ENCODE results near the gene CYB561D1. TPM values are rescaled to one million over a fixed set of nuclear protein-coding genes. Genes with fewer than 3 reads are reported as not detected.

CYB561D1 gene
- total RNA-seq, 1 experiment from 2014 or later: 5.6 TPM

DNA sequence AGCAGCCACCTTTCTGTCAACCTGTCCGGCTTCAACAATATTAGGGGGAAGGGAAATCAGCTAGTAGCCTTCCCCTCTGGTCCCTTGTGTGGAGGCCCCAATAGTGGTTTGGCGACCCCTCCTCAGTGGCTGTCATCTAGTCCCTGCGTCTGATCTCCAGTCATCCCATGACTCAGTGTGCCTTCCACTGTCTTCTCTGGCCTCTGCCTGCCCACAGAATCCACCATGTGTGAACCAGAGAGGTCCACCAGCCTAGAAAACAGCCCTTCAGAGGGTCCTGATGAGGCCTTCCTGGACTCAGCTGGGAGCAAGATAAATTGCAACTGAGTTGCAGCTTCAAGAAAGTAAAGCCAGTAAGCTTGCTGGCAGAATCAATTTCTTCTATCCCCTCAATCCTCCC lies 14.0 kb upstream of the CYB561D1 start:
- no peak for DNase-seq (ENCODE audit: low read depth)

DNA sequence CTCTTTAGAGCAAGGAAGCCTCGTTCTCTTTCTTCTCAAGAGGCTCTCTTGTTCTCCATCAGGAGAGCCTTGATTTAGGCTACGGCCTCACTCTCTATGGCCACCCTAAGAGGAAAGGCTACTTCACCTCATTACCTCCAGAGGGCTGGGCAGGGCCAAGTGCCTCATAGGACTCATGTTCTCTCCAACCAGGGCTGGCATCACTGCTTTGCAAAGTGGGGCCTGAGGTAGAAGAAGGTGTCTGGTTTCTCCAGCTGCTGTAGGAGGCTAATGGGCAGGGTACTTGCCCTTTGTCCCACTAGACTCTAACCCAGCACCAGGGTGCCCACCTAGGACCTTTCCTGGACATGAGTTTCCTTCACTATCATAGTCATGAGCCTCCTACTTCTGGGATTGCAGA lies 12.2 kb upstream of the CYB561D1 start:
- DNase-seq (ENCODE audit: low read depth): no peak

DNA sequence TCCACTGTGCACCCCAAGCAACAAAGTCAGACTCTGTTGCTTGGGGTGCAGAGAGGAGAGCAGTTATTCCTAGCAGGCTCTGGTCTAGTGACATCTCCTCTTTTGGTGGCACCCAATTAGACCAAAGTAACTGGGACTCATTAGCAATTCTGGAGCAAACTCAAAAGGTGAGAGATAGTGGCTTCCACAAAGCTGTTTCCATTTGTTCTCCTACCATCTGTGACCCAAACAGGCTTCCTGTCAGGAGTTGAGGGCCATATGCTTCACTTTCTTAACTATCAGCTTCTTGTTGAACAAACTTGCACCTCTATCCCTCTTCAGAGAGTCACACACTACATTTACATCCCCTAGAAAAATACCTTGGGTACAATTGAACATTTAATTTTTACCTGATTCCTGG lies 11.7 kb upstream of the CYB561D1 start:
- no peak for DNase-seq (ENCODE audit: low read depth)

DNA sequence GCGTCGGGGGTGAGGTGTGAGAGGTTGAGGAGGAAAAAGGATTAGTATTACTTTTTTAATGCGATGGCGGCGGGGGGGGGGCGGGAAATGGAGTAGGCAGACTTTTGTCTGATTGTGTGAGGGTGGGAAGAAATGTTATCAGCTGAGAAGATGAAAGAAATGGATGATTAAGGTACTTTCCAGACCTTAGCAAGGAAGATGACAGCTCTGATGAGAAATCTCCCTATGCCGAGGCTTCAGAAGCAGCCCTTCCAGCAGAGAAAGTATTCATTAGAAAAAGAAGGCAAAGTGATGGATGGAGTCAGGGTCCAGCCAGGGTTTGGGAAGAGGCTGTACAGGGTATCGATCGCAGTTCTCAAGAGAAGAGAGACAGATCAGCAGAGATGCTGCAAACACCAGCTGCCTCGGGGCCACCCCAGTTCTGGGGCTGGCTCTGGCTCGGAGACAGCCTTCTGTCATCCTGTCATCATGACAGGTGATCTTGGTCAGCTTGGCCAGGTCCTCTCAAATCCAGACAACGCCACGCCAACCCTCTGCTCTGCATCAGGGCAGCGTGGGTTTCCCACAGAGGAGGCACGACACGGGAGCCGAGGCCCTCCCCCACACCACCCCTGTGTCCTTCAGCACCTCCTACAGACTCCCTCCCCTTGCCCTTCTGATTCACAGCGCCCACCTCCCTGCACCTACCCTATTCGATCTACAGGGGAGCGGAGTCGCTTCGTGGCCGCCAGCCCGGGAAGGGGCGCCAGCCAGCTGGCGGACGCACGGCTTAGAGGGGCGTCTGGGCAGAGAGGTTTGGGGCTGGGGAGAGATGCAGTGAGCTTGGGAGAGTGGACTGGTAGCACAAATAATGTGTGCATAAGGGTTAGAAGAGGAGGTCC lies 10.9 kb upstream of the CYB561D1 start:
- no peak for DNase-seq (ENCODE audit: low read depth)

DNA sequence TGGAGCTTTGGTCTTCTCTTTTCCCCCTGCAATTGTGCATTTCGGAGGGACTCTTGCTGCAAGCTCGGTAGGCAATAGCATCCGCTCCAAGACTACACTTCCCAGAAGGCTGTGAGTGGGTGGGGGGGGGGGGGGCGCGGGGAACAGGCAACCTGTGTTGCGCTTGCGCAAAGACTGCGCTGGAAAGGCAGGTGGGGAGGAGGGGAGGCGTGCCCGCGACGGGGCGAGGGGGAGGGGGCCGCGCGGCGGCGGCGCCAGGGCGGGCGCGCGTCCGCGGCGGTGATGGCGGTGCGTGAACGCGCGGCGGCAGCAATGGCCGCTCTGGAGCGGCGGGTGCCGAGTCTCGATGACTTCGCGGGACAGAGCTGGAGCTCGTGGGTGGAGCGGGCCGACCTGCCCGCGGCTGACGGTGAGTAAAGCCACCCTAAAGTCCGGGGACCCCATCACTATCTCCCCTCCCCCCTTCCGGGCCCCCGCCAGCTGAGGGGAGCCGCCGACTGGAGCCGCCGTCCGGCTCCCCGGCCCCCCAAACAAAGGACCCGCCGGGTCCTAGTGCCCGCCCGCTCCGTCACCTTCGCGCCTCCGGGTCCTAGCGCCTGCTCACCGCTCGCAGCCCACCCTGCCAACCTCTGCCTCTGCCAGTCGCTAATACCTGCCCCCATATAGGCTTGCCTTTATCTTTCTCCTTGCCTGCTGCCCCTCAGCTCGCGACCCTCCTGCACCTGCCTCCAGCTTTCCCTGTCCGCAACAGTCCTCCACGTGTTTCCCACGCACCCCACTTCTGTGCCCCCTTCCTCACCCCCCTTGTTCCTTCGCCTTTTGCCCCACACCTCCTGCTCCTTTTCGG lies 10.0 kb upstream of the CYB561D1 start, which contains the start of gene ATXN7L2:
Gene ATXN7L2, plus strand, starts transcription at position 234 of the 847 bp plus-strand sequence. Its CDS starts 49 bp downstream, at position 283.
- DNase-seq (ENCODE audit: low read depth): peak; percentile 86

DNA sequence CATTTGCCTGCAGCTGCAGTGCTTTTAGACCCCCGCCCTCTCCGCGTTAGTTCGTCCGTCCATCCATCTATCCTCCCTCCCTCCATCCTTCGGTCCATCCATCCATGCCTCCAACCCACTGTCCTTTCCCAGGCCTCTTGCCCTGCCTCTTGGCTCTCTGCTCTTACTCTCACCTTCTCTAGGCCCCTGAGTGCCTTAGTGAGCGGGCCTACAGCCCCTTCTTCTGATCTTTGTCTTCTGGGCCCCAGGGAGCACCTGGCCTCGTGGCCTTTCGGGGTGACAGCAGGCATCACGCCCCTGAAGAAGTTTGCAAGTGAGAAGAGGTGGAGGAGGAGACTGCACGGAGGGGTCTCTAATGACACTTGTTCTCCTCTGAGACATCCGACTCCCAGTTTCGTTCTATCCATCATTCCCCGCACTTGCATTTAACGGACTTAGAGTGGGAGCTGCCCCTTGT lies 9.3 kb upstream of the CYB561D1 start:
- peak; percentile 14 for DNase-seq (ENCODE audit: low read depth)

DNA sequence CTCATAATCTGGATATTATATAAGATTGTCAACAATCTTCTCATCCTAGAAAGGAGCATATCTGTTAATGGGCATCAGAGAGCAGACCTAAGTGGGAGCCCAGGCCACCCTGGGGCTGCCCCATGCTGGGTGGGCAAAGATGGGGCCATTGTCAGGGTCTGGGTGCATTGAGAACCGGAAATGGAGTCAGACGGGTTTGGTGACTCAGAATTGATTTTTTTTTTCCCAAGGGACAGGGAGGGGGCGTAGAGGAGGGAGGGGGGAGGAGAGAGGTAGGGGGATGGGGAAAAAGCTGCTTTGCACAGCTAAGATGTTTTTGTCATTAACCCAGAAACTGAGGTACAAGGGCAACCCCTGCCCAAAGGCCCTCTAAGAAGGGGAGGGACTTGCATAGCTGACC lies 8.9 kb upstream of the CYB561D1 start:
- peak; percentile 16 for DNase-seq (ENCODE audit: low read depth)

DNA sequence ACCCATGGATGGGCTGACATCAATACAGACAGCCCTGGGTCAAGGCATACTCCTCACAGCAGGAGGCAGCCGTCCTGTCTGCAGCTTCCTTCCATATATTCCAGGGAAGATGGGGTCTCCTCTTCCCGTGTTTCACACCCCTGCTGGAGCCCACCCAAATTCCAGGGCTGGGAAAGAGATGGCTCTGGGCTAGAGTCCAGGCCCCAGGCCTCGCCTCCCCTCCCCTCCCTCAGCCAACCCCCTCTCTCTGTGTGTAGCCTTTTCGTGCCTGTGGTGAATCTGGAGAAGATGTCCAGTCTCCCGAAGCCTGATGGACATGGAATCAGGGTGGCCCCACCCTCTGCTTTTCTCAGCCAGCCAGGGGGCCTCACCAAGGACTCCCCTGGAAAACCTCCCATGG lies 6.6 kb upstream of the CYB561D1 start:
- DNase-seq (ENCODE audit: low read depth): no peak

DNA sequence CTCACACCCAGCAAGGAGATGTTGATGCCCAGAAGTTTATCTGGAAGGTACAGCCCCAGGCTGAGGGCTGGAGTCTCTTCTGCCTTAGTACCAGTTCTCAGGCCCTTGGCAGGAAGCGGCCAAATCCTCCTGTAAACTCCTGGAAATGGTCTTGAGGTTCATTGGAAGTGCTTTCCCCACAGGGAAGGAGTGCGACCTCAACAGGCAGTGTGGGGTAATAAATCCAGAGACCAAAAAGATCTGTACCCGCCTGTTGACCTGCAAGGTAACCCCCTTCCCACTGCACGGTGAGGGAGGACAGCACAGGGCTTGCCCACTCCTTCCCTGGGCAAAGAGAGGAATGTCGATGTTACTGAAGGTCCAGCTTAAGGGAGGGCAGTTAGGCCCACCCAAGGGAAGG lies 5.7 kb upstream of the CYB561D1 start:
- no peak for DNase-seq (ENCODE audit: low read depth)

DNA sequence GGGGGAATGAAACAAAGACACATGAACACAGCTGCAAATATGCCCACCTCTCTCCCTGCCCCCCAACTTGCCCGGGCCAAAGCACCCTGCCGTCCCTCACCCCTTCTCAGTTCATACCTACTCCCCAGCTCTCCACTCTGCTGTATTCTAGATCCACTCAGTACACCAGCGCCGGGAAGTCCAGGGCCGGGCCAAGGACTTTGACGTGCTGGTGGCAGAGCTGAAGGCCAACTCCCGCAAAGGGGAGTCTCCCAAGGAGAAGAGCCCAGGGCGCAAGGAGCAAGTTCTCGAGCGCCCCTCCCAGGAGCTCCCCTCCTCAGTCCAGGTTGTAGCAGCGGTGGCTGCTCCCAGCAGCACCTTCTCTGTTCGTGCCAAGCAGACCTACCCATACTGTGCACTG lies 5.2 kb upstream of the CYB561D1 start:
- no peak for DNase-seq (ENCODE audit: low read depth)

DNA sequence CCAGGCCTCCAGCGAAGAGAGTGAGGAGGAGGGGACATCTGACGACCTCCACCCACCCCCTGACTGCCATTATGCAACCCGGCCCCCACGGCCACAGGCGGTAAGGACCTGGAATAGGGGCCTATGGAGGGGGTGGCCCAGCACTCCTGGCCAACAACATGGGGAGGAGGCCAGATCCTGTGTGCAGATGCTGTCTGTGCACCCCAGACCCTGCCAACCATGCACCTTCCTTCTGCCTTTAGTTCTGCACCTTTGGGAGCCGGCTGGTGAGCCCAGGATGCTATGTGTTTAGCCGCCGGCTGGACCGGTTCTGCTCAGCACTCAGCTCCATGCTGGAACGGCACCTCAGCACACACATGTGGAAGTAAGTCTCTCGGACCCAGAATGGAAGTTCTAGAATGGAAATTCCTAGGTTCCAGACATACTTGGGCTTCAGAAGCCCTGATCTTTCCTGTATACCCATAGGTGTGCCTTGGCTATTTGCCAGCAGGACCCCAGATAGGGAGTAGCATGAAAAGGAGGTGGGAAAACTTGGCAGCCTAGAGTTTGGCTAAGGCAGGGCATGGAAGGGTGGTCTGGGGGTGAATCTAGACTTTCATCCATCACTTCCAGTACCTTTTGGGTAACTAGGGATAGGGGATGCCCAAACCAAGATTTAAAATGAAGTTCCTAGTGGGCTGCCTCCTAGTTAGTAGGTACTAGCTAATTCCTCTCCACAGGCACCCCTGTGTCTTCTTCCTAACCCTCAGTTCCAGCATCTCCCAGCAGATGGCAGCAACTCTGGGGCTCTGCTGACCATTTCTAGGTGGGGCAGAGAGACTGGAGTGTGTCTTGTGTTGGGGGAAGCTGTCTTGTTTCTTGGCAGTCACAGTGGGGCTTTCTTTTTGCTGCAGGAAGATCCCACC lies 3.6 kb upstream of the CYB561D1 start:
- DNase-seq (ENCODE audit: low read depth): peak; percentile 60

DNA sequence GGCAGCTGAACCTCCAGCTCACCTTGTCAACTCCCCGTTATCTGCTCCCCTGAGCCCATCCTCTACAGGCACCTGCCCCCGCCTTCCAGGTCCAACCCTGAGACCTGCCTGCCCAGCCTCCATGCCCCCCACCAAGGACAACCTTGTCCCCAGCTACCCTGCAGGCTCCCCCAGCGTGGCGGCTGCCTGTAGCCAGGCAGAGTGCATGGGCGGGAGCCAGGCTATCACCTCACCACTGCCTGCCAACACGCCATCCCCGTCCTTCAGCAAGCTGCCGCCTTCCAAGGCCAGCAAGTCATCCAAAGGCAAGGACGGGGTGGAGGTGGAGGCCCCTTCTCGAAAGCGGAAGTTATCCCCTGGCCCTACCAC lies 3.0 kb upstream of the CYB561D1 start:
- no peak for DNase-seq (ENCODE audit: low read depth)

DNA sequence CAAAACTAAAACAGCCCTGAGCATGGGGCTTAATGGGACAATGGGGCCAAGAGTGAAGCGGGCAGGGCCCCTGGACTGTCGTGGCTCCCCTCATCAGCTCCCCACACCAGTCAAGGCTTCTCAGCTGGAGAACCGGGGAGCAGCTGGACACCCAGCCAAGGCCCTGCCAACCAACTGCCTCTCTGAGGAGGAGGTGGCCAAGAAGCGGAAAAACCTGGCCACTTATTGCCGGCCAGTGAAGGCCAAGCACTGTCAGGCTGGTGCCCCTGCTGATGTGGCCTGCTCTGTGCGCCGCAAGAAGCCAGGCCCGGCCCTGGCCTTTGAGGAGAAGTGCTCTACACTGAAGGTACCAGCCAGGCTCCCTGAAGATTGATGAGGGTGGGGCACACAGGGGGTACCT lies 2.5 kb upstream of the CYB561D1 start:
- no peak for DNase-seq (ENCODE audit: low read depth)

DNA sequence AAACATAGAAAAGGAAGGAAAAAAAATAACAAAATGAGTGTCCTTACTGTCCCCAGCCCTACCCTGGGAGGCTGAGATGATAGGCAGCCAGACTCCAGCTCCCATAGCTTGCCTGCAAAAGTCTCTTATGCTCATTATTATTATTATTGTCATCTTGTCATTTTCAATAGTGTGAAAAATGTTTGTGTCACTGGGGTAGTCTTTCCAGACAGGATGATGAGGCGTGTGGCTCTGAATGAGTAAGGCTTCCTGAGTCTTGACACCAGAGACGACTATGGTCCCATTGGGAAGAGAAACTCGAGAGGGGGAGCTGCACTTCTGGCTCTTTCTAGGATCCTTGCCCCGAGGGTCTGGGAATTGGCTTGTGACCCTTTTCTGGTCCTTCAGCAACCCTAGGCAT lies 1.1 kb upstream of the CYB561D1 start:
- DNase-seq (ENCODE audit: low read depth): no peak

DNA sequence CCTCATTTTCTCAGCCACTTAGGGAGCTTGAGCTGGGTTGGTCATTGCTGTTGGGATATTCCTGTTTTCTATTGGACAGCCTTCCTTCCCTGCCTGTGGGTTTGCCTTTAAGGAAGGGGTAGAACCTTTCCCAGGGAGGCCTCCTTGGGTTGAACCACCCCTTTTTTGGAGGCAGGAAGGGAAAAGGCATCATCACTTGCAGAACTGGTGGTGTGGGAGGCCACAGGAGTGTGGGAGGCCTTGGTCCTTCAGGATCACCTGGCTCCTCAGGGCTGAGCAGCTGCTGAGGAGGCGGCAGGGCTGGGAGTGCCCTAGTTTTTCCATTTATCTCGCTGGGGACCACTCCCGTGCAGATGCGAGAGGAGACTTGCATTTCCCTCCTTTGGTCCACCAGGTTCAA lies 667 bp upstream of the CYB561D1 start:
- no peak for DNase-seq (ENCODE audit: low read depth)

DNA sequence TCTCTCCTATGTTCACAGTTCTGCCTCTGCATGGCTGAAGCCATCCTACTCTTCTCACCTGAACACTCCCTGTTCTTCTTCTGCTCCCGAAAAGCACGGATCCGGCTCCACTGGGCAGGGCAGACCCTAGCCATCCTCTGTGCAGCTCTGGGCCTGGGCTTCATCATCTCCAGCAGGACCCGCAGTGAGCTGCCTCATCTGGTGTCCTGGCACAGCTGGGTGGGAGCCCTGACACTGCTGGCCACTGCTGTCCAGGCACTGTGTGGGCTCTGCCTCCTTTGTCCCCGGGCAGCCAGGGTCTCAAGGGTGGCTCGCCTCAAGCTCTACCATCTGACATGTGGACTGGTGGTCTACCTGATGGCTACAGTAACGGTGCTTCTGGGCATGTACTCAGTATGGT lies 1.8 kb downstream of the CYB561D1 start:
- DNase-seq (ENCODE audit: low read depth): no peak

DNA sequence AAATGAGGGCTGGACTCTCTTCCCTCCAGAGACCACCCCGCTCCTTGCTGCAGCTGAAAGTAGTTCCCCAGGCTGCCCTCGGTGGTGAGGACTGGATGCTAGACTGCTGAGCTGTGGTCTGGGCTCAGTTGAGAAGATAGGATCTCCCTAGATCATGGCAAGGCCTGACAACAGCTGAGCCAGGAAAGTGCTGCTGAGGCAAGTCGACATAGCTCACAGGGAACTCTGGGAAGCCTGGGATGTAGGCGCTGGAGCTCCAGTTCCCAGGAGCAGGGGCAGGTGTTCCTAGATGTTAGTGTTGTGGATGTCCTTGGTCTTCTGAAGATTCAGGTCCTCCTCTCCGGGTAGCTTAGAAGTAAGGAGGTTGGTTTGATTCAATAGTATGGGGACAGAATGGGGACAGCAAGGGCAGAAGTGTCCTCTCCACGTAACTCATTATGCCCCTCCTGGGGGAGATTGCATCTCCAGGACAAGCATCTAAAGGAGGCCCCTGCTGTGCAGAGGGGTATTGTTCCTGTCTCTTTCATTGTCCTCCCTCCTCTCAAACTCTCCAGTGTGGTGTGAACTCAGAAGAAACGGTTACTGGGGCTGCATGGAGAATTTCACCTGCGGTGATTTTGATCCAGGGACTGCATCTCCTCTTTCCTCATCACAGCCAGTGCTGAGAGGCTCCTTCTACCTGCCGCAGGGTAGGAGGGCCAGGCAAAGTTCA lies 3.7 kb downstream of the CYB561D1 start:
- no peak for DNase-seq (ENCODE audit: low read depth)

DNA sequence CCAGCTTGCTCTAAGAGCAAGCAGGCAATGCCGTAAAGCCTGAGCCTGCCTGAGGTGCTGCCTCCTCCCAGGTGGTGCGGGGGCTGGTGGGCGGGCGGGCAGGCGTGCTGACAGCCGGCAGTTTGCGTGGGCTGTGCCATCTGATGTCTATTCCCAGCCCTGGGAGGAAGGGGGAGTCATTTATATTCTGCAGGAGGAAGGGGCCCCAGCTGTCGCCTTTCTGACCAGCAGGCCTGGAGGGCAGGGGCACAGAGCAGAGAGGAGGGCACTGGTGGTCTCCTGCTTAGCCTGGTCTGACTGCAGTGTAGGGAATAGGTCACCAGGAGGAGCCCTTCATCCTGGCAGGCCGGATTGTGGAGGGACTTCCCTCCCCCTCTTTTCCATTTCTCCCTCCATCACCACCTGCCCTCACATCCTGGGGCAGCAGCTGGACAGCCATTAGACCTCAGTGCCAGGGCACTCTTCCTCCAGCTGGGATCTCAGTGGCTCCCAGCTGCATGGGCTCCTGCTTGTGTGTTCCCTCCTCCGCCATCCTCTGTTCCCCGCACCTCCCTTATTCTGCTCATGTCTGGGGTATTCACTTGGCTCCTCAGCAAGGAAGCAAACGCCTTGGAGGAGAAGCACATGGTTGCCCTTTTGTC lies 4.4 kb downstream of the CYB561D1 start:
- peak; percentile 54 for DNase-seq (ENCODE audit: low read depth)

DNA sequence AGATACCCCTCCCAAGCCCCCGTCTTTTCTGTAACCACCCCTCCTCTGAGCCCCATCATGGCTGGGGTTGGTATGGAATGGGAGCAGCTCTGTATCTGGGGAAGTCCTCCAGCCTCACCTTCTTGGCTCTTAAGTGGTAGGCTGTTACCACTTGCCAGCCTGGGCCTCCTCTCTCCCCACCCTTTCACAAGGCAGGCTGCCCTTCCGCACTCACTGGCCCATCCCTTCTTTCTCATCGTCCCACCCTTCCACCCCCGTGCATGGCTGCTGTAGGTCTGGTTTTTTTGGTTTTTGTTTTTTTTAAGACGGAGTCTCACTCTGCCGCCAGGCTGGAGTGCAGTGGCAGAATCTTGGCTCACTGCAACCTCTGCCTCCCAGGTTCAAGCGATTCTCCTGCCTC lies 5.2 kb downstream of the CYB561D1 start:
- DNase-seq (ENCODE audit: low read depth): no peak
